Posterior vena cava (tissue), 2 donors: ENCODE measurements around the gene HDAC4. TPM values are rescaled to one million over a fixed set of nuclear protein-coding genes. Genes with fewer than 3 reads are reported as not detected.

ENCODE experiments used
- DNase-seq: peaks from one replicate; pipeline ENCODE4 v3.0.0-alpha.2; 2020; ENCODE audit warnings: low spot score
- intact Hi-C, 2 donors: fragments of 100-400 bp; cut with DNase I; formaldehyde crosslinking; loops; one replicate each; pipeline versions ENCODE4 v1.14.1 to v1.14.2; 2022 to 2023
- total RNA-seq, 2 donors: library from RNA; stranded (reverse); fragmentation: NEBNext Ultra II Directional; extraction: Animal tissue kit (Norgen Biotek cat#: 25700); gene quantifications; one replicate each; pipeline ENCODE4 v1.2.1, GENCODE V29; 2021
- donor health status: DM: yes; HTN: yes; CAD: no.
- donor health status: DM: yes; HTN: yes; CAD: no.

The HDAC4 gene
- total RNA-seq, 2 donors from 2014 or later: 47.6 to 66.9 TPM

DNA sequence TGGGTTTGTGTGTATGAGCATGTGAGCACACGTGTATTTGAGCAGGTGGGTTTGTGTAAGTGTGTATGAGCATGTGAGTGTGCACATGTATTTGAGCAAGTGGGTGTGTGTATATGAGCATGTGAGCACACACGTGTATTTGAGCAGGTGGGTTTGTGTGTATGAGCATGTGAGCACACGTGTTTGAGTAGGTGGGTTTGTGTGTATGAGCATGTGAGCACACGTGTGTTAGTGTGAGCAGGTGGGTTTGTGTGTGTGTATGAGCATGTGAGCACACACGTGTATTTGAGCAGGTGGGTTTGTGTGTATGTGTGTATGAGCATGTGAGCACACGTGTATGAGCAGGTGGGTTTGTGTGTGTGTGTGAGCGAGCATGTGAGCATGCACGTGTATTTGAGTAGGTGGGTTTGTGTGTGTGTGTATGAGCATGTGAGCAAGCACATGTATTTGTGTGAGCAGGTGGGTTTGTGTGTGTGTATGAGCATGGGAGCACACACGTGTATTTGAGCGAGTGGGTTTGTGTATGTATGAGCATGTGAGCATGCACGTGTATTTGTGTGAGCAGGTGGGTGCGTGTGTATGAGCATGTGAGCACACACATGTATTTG is 383.2 kb downstream of the HDAC4 start:
- intact Hi-C loops: no loop called here
- peak; percentile 10 for DNase-seq

DNA sequence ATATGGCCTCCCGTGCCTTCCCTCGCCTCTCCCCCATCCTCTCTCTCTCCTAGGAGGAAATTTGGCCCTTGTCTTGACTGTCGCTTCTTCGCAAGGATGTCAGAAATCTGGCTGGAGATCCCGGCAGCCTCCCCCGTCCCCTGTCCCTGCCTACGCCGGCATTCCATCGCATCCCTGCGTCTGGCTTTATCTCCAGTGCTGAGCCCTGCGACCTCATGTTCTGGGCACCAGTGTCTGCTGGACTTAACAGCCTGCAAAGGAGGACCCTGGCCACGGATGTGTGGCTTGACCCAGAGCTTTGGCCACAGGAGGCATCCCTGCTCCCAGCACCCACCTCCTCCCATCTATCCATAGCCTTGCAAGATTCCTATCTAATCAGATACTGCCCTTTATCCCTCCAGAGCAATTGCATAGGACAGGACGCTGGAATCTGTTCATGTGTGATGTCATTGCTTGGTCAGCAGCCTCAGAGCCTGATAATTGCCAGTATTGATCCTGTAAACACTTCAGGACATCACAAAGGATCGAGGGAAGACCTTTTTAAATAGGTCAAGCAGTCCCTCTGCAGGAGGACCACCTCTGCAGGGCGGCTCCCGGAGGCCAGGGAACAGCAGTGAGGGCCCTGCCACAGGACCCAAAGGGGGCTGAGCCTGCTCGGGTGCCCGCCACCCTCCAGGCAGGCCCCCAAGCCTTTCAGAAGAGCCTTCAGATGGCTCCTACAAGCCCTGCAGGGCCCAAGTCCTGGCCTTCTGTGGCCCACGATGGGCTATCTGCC is 384.7 kb downstream of the HDAC4 start:
- intact Hi-C loops: no loop called here
- DNase-seq: peak; percentile 72

DNA sequence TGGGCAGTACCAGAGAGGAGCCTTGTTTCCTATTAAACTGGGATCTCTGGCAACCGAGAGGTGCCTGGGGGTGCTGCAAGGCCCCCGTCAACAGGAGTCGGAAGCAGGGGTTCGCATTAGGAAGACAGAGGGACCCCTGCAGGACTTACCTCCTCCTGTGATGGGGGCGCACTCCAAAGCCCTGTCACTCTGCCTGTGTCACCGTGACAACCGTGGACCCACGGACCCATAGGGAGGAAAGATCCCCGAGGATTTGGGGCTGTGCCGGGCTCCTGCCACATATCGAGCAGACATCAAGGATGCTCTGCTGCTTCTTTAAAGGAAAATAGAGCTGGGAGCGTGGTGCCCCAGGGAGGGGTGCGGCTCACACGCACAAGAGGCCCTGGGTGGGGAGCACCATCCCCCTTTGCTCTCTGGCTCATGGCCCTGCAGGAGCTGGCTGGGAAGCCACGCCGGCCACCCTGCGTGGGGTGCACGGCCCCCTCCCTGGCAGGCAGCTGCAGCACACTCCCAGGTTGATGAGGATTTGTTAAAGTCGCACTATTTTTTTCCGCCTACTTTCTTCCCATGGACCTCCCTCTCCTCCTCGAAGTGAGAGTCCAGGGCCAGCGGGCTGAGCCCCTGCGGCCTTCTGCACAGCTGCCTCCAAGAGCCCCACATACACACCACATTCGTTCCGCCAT is 385.5 kb downstream of the HDAC4 start:
- peak; percentile 64 for DNase-seq
- intact Hi-C loops: no loop called here

DNA sequence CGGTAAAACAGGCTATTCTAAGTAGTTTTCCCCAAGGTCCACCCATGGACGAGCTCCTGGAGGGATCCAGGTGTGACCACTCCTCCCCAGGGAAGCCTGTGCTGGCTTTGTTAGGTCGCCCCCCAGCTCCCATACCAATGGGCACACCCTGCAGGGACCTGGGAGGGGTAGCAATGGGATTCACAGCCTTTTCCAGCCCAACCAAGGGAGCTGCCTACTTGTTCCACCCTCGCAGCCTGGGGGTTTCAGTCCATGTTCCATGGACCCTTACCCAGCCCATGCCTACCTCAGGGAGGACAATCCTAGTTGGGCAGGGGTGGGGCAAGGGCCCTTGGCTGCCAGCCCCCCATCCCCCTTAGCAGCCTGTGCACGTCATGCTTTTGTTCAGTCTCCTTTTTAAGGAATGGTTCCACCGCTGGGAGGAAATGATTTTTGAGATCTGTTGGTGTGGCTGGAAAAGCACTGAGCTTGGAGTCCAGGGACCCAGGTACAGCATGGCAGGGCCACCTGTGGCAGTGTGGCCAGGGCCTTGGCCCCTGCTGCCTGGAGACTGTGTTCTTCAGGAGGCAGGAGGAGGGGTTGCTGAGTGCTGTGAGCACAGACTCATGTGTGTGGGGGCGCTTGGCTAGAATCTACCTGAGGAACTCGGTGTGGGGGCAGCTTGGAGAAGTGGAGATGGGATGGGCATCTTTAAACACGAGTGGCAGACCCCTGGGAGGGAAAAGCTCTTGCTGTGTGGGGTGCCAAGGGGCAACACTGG is 386.2 kb downstream of the HDAC4 start:
- DNase-seq: peak; percentile 57

DNA sequence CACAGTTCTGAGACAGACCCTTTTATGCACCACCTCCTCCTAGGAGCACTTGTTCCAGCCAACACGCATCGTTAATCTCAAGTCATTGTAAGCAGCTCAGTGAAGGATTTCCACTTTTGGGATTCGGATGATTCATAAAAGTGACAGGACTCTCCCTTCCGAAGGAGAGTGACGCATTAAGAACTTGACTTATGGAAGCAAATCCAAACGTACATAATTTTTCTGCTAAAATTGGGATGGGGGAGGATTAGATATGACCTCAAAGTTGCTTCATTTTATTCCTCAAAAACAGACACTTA is 387.2 kb downstream of the HDAC4 start:
- DNase-seq: no peak
- intact Hi-C loops: no loop called here

More for the DNA sequence above, 386.2 kb downstream of the HDAC4 start:
- intact Hi-C loops: no loop called here

DNA sequence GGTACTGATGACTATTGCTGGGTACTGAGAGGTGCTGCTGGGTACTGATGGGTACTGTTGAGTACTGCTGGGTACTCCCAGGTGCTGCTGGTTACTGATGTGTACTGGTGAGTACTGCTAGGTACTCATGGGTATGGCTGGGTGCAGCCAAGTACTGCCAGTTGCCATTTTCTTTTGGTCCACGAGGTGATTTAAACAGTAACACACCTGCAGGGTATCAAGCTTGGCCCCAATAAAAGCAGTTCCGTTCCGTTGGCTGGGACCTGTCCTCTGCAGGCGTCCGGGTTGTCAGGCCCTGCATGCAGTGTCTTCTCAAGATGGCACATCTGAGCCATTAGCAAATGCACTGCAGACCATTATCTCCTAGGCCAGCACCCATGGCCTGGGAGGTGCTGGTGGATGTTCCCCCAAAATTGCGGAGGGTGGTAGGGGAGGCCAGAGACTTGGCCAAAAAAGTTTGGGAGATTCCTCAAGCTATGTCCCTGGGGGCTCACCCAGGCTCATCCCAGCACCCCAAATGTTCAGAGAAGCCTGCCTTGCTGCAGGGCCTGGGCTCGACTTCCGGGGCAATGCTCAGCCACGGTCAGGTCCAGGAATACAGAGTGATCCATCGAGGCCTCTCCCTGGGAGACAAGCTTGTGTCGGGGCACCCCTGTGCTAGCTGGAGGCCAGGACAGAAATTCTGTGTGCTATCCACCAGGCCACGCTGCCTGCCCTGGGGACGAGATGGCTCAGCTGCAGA is 387.7 kb downstream of the HDAC4 start:
- intact Hi-C loops: no loop called here
- peak; percentile 66 for DNase-seq

DNA sequence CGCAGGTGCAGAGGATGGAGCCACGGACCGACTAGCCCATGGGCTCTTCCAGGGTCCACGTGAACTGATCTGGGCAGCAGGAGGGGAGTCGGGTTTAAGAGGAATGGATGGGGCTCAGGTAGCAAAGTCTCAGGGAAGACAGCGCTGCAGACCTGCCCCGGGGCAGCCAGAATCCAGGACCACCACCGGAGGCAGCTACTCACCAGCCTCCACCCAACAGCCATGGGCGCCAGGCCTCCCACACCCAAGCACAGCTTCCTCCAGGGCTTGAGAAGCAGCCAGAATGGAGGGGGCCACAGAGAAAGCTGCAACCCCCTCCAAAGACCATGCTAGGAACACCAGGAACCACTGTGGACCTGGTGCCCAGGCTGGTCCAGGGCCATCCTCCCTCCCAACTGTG is 388.6 kb downstream of the HDAC4 start:
- peak; percentile 50 for DNase-seq
- intact Hi-C loops: no loop called here

DNA sequence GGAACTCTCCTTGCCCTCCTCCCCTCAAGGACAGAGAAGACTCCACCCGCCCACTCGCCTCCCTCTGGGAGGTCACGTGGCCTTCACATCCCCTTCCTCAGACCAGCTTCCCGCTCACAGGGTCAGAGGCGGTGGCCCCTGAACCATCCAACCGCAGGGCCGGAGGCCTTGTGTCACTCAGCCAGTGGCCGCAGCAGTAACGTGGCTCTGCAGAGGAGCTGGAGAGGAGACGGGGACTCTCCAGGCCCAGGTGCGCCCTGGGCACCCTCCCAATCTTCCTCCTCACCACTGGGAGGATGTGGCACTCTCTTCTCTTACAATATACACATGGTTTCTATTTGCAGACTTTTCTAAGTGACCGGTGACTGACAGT is 391.2 kb downstream of the HDAC4 start:
- DNase-seq: peak; percentile 52
- intact Hi-C loops: no loop called here

DNA sequence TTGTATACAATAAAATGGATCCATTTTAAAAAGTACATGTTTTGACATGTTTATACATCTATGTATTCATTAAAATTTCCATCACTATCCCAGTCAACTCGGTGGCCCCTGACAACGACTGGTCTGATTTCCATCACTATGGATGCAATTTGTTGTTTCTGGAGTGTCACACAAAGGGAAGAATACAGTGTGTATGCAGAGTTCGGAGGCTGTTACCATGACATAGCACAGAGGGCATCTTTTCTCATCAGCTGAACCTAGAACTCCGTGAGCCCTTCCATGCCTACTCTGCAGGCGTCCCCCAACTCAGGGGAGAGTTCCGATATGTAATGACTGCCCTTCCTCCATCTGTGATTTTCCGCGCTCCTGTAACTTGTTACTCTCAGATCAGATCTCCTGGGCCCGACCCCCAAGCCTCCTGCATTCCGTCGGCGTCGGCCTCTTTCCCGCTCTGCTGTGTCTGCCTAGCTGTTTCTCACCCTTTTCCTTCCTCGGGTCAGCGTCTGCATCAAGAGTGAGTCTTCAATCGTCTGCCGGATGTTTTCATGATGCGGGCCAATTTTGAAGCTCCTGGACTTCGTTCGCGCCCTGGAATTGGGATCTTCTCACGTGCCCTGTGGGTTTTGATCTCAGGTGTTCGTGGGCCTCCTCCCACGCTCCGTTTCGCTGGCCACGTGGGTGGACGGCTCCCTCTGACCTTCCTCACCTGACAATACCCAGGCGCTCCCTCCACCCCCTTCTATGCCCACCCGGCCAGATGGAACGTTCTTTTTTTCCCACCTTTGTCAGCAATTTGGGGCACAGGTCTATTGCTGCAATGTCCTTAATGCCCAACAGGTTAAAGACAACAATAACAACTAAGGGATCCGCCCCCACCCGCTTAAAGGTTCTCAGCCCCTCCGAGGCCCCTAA is 391.9 kb downstream of the HDAC4 start:
- peak; percentile 72 for DNase-seq

DNA sequence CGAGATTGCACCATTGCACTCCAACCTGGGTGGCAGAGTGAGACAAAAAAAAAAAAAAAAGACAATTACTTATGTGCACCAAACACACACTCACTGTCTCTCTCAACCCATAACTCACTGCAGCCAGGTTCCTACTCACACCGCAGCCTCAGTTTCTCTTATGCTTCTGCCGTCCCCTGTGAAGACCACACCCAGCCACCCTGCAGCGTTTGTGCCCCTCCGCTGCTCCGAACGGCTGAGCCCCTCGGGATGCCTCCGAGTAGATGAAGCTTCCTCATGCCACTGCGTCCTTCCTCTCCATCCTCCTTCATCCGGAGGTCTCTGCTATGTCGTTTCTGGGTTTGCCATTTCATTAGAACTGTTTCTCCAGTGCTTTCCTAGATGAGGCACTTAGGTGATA is 392.8 kb downstream of the HDAC4 start:
- peak; percentile 59 for DNase-seq
- intact Hi-C loops: no loop called here

More for the DNA sequence above, 391.9 kb downstream of the HDAC4 start:
- intact Hi-C loops: no loop called here

DNA sequence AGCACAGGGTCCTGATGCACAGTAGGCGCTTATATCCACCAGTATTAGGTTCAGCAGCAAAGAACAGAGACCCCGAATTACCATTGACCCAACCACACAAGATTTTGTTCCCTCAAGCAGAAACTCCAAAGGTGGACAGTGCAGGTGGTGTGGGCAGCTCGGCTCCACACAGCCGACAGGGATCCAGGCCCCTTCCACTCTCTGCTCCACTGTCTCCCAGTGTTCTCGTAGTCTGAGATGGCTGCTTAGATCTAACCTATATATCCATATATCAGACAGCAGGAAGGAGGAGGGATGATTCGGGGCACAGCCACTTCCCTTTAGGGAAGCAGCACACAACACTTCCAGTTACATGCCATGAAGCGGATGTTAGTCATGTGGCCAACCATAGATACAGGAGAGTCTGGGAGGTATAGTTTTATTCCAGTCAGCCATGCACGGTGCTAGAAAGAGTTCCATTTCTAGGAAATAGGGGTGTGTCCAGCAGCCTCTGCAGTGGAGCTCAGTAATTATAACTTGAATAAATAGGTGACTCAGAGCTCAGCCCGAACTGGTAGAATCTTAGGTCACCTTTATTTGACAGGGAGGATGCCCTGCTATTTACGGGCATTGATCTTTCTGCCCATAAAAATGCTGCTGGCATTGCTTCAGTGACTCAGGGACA is 394.1 kb downstream of the HDAC4 start:
- DNase-seq: no peak
- intact Hi-C loops: no loop called here

DNA sequence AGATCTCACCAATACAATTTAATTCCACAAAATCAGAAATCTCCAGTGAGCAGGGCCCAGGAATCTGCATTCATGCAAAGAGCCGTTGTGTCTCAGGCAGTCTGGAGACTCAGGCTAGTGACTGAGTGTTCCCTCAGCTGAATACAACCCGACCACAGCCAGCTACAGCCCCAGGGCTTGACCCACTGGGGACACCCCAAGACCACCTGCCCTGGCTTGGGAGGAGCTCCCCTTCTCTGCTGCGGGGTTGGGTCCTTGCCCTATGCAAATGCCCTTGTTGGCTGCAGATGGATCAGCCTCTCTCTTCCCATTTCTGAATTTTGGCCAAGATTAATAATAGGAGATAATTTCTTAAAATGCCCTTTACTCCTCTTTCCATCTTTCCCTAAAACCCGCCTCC is 395.2 kb downstream of the HDAC4 start:
- DNase-seq: no peak
- intact Hi-C loops: loop anchor here in 1 of 2 donors (1.0 kb wide), 1 partner anchor 19 kb away; no protein-coding TSS in a partner anchor

DNA sequence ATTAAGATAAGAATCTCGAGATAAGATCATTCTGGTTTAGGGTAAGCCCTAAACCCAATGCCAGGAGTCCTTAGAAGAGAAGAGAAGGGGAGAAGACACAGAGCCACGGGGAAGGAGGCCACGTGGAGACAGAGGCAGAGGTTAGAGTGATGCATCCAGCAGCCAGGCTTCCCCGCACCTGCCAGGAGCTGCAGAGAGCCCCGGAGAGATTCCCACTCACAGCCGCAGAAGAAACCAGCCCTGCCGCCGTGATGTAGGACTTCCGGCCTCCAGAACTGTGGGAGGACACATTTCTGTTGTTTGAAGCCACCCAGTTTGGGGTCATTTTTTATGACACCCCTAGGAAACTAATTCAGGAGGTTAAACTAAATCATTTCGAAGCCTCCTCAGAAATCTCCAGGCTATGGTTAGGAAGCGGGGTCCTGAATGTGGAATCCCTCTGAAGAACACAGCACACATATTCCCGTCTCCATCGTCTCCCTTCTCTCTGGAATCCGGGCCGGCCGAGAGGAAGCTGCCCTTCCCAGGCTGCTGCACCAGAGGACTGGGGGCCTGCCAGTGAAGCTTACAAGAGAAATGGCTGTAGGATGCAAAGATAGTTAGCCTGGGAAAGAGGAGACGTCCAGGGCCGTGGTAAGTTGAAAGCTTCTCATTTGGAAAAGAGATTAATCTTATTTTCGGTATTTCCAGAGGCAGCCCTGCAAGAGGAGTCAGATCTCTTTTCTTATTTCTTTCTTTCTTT is 396.4 kb downstream of the HDAC4 start:
- DNase-seq: no peak
- intact Hi-C loops: loop anchor here in 1 of 2 donors (1.0 kb wide), 1 partner anchor 20 kb away; no protein-coding TSS in a partner anchor

DNA sequence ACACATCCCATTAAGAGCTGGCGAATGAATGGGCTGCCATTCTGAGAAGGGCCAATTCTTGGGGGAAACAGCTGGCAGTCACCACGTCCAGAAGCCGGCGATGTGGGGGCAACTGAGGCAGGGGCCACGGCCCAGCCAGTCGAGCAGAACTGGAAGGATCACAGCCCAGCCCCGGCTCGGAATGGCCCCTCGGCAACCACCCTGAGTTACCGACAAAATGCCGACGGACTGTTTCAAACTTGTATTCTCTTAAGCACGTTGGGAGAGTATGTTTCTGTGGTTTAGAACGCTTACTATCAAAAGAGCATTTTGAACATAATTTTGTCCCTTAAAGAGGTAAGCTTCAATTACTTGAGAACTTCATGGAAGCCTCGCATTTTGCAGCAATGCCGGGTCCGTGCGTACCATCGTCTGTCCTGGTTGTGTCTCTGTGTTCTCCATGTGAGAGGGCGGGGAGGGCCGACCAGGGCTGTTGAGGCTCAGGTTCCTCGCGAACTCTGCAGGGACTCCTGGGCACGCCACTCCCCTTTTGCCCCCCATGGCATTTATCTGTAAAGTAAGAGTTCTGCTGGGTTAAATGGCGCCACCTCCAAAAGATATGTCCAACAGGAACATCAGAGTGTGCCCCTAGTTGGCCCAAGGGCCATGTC is 397.1 kb downstream of the HDAC4 start:
- DNase-seq: no peak
- intact Hi-C loops: no loop called here

DNA sequence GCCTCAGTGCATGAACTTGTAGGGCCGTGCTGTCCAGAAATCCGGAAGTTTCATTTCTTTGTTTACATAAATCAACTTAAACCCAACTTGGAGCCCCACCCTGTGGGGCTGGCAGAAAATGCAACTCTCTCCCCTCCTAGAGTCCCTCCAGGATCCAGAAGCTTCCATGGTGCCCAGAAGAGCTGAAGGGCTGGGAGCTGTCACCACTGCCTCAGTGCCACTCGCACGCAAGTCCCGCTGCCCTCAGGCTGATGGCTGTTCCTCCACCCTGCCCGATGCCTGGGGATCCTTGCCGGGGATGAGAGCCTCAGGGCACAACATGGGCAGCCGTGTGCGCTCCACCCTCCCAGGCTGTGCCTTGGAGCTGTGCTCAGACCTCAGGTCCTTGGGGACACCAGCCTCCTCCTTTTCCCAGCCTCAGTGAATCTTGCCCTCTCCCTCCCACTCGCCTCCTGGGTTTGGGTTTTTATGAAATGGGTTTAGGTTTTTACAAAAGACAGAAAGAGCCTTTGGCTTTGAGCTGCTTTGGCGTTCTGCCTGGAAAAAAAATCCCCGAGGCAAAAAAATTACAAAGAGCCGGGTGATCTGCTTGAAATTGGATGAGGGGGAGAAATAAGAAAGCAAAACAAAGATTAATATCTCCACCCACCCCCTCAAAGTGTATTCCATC is 397.7 kb downstream of the HDAC4 start:
- DNase-seq: peak; percentile 86

DNA sequence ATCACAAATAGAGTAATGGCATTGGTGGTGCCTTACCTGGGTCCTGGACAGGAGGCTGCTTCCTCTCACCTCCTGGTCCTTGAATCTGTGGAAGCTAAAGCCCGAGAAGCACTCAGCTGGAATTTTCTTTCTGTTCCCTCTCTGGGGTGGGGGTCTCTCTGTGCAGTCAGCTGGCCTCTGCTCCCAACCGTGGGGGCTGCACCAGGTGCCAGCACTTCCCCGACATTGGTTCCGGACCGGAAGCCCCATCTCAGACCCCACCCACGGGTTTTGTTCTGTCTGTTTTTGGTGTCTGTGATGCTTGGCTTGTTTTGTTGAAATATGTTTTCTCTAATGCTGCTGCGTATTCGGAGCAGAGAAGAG is 398.2 kb downstream of the HDAC4 start:
- no peak for DNase-seq
- intact Hi-C loops: no loop called here

More for the DNA sequence above, 397.7 kb downstream of the HDAC4 start:
- intact Hi-C loops: no loop called here
